Stomach (tissue), 4 donors: ENCODE measurements around the gene CD58.

Experiments used
- EP300 ChIP-seq: sonication (generic); formaldehyde crosslinking; IDR thresholded peaks from one replicate; pipeline ENCODE4 v1.6.1; 2017; ENCODE audit warnings: antibody characterized with exemption
- POLR2A ChIP-seq, 4 donors: fragments of 450-650 bp; IDR thresholded peaks; one replicate each; pipeline ENCODE4 v1.6.1; 2016; ENCODE audit warnings: antibody characterized with exemption in 4 of 4, control low read depth in 2 of 4, mild to moderate bottlenecking in 1 of 4, moderate library complexity in 1 of 4
- POLR2AphosphoS5 ChIP-seq, 3 donors: sonication (generic); formaldehyde crosslinking; IDR thresholded peaks; one replicate each; pipeline ENCODE4 v1.6.1; 2016; ENCODE audit warnings: antibody characterized with exemption in 3 of 3
- TF ChIP-seq, protein P1 (sequence below), 7 experiments: fragments of 450-650 bp in 4 of 7; fragments of 200-600 bp in 3 of 7; sonication (generic) in 3 of 7; IDR thresholded peaks; one replicate each; pipeline ENCODE4 v1.5.1; 2016 to 2019; ENCODE audit warnings: antibody characterized with exemption in 7 of 7, control low read depth in 2 of 7, mild to moderate bottlenecking in 1 of 7

DNA sequence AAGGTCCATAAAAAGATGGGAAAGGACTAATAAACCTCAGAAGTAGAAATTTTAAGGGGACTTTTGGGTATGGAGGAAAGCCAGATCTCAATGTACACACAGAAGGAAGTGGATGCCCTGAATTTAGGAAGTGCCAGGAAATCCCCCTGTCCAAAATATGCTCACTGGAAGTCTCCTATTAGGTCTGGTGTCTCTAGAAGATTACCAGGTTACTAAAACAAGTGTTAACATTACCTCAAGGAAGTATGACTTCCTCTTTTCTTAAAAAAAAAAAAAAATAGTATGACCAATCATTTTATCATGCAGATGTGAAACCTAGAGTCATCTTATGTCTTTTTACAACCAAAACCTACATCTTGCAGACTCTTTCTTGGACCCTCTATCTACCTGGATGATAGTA, 30.7 kb downstream of the CD58 start:
- TF ChIP-seq, protein P1, sequence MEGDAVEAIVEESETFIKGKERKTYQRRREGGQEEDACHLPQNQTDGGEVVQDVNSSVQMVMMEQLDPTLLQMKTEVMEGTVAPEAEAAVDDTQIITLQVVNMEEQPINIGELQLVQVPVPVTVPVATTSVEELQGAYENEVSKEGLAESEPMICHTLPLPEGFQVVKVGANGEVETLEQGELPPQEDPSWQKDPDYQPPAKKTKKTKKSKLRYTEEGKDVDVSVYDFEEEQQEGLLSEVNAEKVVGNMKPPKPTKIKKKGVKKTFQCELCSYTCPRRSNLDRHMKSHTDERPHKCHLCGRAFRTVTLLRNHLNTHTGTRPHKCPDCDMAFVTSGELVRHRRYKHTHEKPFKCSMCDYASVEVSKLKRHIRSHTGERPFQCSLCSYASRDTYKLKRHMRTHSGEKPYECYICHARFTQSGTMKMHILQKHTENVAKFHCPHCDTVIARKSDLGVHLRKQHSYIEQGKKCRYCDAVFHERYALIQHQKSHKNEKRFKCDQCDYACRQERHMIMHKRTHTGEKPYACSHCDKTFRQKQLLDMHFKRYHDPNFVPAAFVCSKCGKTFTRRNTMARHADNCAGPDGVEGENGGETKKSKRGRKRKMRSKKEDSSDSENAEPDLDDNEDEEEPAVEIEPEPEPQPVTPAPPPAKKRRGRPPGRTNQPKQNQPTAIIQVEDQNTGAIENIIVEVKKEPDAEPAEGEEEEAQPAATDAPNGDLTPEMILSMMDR (IDR thresholded peaks at IDR 0.05), result no peak
- TF ChIP-seq POLR2AphosphoS5 (IDR thresholded peaks at IDR 0.05), result no peak
- TF ChIP-seq POLR2A (IDR thresholded peaks at IDR 0.05), result no peak
- TF ChIP-seq EP300, result no peak
